Stomach (tissue), 9 donors: ENCODE measurements around the gene TRPC6. TPM values are rescaled to one million over a fixed set of nuclear protein-coding genes. Genes with fewer than 3 reads are reported as not detected.
A peak's percentile ranks its signal among the peaks of the same experiment; 100 is the strongest.

ENCODE experiments used
- DNase-seq, 2 donors: peaks; one replicate each; pipeline versions ENCODE4 v3.0.0 to v3.0.0-alpha.2; 2013 to 2019
- H3K27ac ChIP-seq, 5 donors: fragments of 200-600 bp in 4 of 5; sonication (generic) in 4 of 5; one replicate each; pipeline ENCODE4 v1.5.1; 2013 to 2019; ENCODE audit warnings: mild to moderate bottlenecking in 1 of 5, moderate library complexity in 1 of 5
- H3K27me3 ChIP-seq, 3 donors: fragments of 200-600 bp; sonication (generic); one replicate each; pipeline ENCODE4 v1.5.1; 2017 to 2019; ENCODE audit warnings: mixed run types in 1 of 3
- H3K36me3 ChIP-seq, 4 donors: fragments of 200-600 bp; sonication (generic); 1 replicate in 3 of 4; 2 replicates in 1 of 4; pipeline ENCODE4 v1.5.1; 2016 to 2019
- H3K4me1 ChIP-seq, 4 donors: fragments of 200-600 bp; sonication (generic); one replicate each; pipeline ENCODE4 v1.5.1; 2016 to 2019
- H3K4me3 ChIP-seq, 4 donors: fragments of 200-600 bp; sonication (generic) in 3 of 4; one replicate each; pipeline ENCODE4 v1.5.1; 2016 to 2019; ENCODE audit warnings: mild to moderate bottlenecking in 1 of 4
- H3K9me3 ChIP-seq, 4 donors: fragments of 200-600 bp; sonication (generic); one replicate each; pipeline ENCODE4 v1.5.1; 2016 to 2019
- CTCF ChIP-seq, 7 experiments: fragments of 450-650 bp in 4 of 7; fragments of 200-600 bp in 3 of 7; sonication (generic) in 3 of 7; IDR thresholded peaks; one replicate each; pipeline ENCODE4 v1.5.1; 2016 to 2019; ENCODE audit warnings: antibody characterized with exemption in 7 of 7, control low read depth in 2 of 7, mild to moderate bottlenecking in 1 of 7
- EP300 ChIP-seq: sonication (generic); formaldehyde crosslinking; IDR thresholded peaks from one replicate; pipeline ENCODE4 v1.6.1; 2017; ENCODE audit warnings: antibody characterized with exemption
- POLR2A ChIP-seq, 4 donors: fragments of 450-650 bp; IDR thresholded peaks; one replicate each; pipeline ENCODE4 v1.6.1; 2016; ENCODE audit warnings: antibody characterized with exemption in 4 of 4, control low read depth in 2 of 4, mild to moderate bottlenecking in 1 of 4, moderate library complexity in 1 of 4
- POLR2AphosphoS5 ChIP-seq, 3 donors: sonication (generic); formaldehyde crosslinking; IDR thresholded peaks; one replicate each; pipeline ENCODE4 v1.6.1; 2016; ENCODE audit warnings: antibody characterized with exemption in 3 of 3
- WGBS, 5 donors: extraction: QIAGEN DNeasy Blood & Tissue Kit in 3 of 5; methylation state at CpG; one replicate each; pipeline versions ENCODE4 v1.1.5 to v1.1.7; 2013 to 2018; 5-methylcytosine and 5-hydroxymethylcytosine counted together
- intact Hi-C: fragments of 100-400 bp; cut with DNase I; formaldehyde crosslinking; loops from one replicate; pipeline ENCODE4 v1.15.1; 2023; ENCODE audit warnings: low total_unique reads
- polyA plus RNA-seq, 3 donors: library from polyadenylated mRNA; stranded (reverse); fragments of 200-250 nt; gene quantifications; one replicate each; pipeline ENCODE4 v1.2.3, GENCODE V29; 2013
- total RNA-seq, 5 donors: library from RNA; depleted of rRNA; stranded (reverse); fragments of >200 nt; gene quantifications; one replicate each; pipeline versions ENCODE4 v1.1.0 to v1.2.3, GENCODE V29; 2014 to 2016
- donor health status: healthy with polysubstance abuse.
- donor health status: Bipolar disorder and iron deficiency.
- donor health status: healthy.

TRPC6 gene
- total and polyA plus RNA-seq, 8 donors = 0.50 to 23.7 (median 2.0) TPM

- Histone ChIP-seq H3K27me3 (no peaks in the 10 kb centered on the region), H3K4me1 (no peaks in the 10 kb centered on the region), H3K9me3 (no peaks in the 10 kb centered on the region), H3K36me3 (no peaks in the 10 kb centered on the region), H3K27ac (no peak overlapping the region), H3K4me3 (no peak overlapping the region)
- 46 to 57% (median 57%) methylated on average over 2 of the region's 2 CpGs for WGBS, 5 donors
- no peak for DNase-seq
- intact Hi-C loops = no loop called here
- TF ChIP-seq CTCF (IDR thresholded peaks at IDR 0.05) = no peak
- no peak for TF ChIP-seq EP300
- no peak for TF ChIP-seq POLR2AphosphoS5 (IDR thresholded peaks at IDR 0.05)
- no peak for TF ChIP-seq POLR2A (IDR thresholded peaks at IDR 0.05)
These were observed 75.4 kb downstream of the TRPC6 start for GRCh38 chr11:101508370-101508769.

- Histone ChIP-seq H3K4me3 (no peak overlapping the region), H3K36me3 (no peaks in the 10 kb centered on the region), H3K27ac (no peak overlapping the region), H3K4me1 (no peaks in the 10 kb centered on the region), H3K9me3 (no peaks in the 10 kb centered on the region), H3K27me3 (no peaks in the 10 kb centered on the region)
- intact Hi-C loops = no loop called here
- no peak for DNase-seq
- WGBS, 5 donors = 64 to 95% (median 90%) methylated on average over 1 of the region's 1 CpG
- TF ChIP-seq POLR2AphosphoS5 (IDR thresholded peaks at IDR 0.05) (no peak), EP300 (no peak), POLR2A (IDR thresholded peaks at IDR 0.05) (no peak), CTCF (IDR thresholded peaks at IDR 0.05) (no peak)
These were observed 84.9 kb downstream of the TRPC6 start for GRCh38 chr11:101498891-101499290.

GRCh38 chr11:101497291-101497690 is 86.5 kb downstream of the TRPC6 start:
- no peak for TF ChIP-seq CTCF (IDR thresholded peaks at IDR 0.05)
- no peak for TF ChIP-seq POLR2AphosphoS5 (IDR thresholded peaks at IDR 0.05)
- no peak for TF ChIP-seq EP300
- TF ChIP-seq POLR2A (IDR thresholded peaks at IDR 0.05) = no peak
- WGBS, 5 donors = 26 to 42% (median 32%) methylated on average over 5 of the region's 5 CpGs
- peak in 1 of 2 donors; percentile 40 for DNase-seq

GRCh38 chr11:101487775-101488174 is 96.0 kb downstream of the TRPC6 start:
- no peak overlapping the region for H3K4me3 ChIP-seq
- no peaks in the 10 kb centered on the region for H3K9me3 ChIP-seq
- no peak for DNase-seq
- H3K36me3 ChIP-seq = no peaks in the 10 kb centered on the region
- H3K4me1 ChIP-seq = no peaks in the 10 kb centered on the region
- no peak for TF ChIP-seq POLR2AphosphoS5 (IDR thresholded peaks at IDR 0.05)
- no peak for TF ChIP-seq POLR2A (IDR thresholded peaks at IDR 0.05)
- no peak for TF ChIP-seq CTCF (IDR thresholded peaks at IDR 0.05)
- no peak for TF ChIP-seq EP300
- WGBS, 5 donors = 36 to 83% (median 55%) methylated on average over 2 of the region's 2 CpGs
- intact Hi-C loops = no loop called here
- no peaks in the 10 kb centered on the region for H3K27me3 ChIP-seq
- peak overlapping the region in 1 of 5 donors; percentile 7 for H3K27ac ChIP-seq

More at GRCh38 chr11:101497291-101497690, 86.5 kb downstream of the TRPC6 start:
- Histone ChIP-seq H3K4me1 (no peaks in the 10 kb centered on the region), H3K36me3 (no peaks in the 10 kb centered on the region), H3K4me3 (no peak overlapping the region), H3K27ac (no peak overlapping the region), H3K9me3 (no peaks in the 10 kb centered on the region), H3K27me3 (no peaks in the 10 kb centered on the region)
- intact Hi-C loops = no loop called here
